ENCODE data around the gene KRTAP10-9.

KRTAP10-9 gene

DNA sequence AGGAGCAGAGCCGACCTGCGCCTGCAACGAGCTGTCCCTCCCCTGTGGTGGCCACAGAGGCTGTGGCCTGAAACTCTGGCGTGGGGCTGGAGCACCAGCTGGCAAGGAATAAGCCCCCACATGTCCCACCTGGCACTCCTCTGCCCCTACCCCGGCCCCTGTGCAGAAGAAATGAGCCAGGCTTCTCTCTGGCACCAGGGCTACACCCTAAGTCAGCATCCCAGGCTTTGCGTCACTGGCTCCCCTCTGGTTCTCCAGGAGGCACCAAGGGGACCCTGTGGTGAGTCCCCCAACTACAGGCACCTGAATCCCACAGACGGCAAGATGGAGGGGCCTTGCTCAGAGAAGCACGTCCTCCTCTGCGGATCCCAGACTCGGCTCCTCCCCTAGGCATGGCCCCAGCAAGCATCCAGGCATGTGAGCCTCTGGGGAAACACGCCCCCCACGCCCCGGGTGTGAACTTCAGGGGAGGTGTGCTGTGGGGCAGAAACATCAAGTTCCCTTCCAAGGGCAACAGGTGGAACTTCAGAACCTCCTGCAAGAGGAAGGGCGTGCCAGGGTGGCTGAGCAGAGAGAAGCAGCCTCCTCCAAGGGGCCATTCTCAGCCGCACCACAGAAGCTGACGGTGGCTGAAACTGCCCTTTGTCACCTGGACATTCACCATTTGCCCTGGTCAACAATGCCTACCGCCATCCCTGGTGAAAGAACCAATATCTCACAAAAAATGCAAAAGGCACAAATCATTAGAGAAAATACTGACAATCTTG, 23.6 kb upstream of the KRTAP10-9 start:
- ATAC-seq = no peak
- TF ChIP-seq, protein P1, sequence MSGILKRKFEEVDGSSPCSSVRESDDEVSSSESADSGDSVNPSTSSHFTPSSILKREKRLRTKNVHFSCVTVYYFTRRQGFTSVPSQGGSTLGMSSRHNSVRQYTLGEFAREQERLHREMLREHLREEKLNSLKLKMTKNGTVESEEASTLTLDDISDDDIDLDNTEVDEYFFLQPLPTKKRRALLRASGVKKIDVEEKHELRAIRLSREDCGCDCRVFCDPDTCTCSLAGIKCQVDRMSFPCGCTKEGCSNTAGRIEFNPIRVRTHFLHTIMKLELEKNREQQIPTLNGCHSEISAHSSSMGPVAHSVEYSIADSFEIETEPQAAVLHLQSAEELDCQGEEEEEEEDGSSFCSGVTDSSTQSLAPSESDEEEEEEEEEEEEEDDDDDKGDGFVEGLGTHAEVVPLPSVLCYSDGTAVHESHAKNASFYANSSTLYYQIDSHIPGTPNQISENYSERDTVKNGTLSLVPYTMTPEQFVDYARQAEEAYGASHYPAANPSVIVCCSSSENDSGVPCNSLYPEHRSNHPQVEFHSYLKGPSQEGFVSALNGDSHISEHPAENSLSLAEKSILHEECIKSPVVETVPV (CRISPR knock-in tag; IDR thresholded peaks at IDR 0.05) = no peak
- TF ChIP-seq ARNTL (CRISPR knock-in tag; IDR thresholded peaks at IDR 0.05; ENCODE audit: borderline replicate concordance, low read depth) = no peak
- TF ChIP-seq RARB (CRISPR knock-in tag; IDR thresholded peaks at IDR 0.05) = no peak
- TF ChIP-seq ZC3H10 (CRISPR knock-in tag; IDR thresholded peaks at IDR 0.05) = no peak
- no peak for TF ChIP-seq GLIS3 (CRISPR knock-in tag; IDR thresholded peaks at IDR 0.05)
- no peak for TF ChIP-seq CSDC2 (CRISPR knock-in tag; IDR thresholded peaks at IDR 0.05)
- no peak for TF ChIP-seq ZFP3 (CRISPR knock-in tag; IDR thresholded peaks at IDR 0.05)
- TF ChIP-seq, protein P2, sequence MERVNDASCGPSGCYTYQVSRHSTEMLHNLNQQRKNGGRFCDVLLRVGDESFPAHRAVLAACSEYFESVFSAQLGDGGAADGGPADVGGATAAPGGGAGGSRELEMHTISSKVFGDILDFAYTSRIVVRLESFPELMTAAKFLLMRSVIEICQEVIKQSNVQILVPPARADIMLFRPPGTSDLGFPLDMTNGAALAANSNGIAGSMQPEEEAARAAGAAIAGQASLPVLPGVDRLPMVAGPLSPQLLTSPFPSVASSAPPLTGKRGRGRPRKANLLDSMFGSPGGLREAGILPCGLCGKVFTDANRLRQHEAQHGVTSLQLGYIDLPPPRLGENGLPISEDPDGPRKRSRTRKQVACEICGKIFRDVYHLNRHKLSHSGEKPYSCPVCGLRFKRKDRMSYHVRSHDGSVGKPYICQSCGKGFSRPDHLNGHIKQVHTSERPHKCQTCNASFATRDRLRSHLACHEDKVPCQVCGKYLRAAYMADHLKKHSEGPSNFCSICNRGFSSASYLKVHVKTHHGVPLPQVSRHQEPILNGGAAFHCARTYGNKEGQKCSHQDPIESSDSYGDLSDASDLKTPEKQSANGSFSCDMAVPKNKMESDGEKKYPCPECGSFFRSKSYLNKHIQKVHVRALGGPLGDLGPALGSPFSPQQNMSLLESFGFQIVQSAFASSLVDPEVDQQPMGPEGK (CRISPR knock-in tag; IDR thresholded peaks at IDR 0.05; ENCODE audit: borderline replicate concordance) = no peak
- no peak for TF ChIP-seq ISL1 (CRISPR knock-in tag; IDR thresholded peaks at IDR 0.05)
- no peak for TF ChIP-seq PPARA (CRISPR knock-in tag; IDR thresholded peaks at IDR 0.05; ENCODE audit: borderline replicate concordance)
- no peak for TF ChIP-seq TOX (CRISPR knock-in tag; IDR thresholded peaks at IDR 0.05; ENCODE audit: borderline replicate concordance)
- no peak for TF ChIP-seq TCF4 (CRISPR knock-in tag; IDR thresholded peaks at IDR 0.05; ENCODE audit: borderline replicate concordance)
- TF ChIP-seq ESRRG (CRISPR knock-in tag; IDR thresholded peaks at IDR 0.05) = no peak
- no peak for TF ChIP-seq BACH2 (CRISPR knock-in tag; IDR thresholded peaks at IDR 0.05; ENCODE audit: borderline replicate concordance)
- no peak for TF ChIP-seq SNAI2 (CRISPR knock-in tag; IDR thresholded peaks at IDR 0.05)
- TF ChIP-seq ZNF565 (CRISPR knock-in tag; conservative IDR thresholded peaks at IDR 0.05; ENCODE audit: low read depth) = no peak
- TF ChIP-seq, protein P3, sequence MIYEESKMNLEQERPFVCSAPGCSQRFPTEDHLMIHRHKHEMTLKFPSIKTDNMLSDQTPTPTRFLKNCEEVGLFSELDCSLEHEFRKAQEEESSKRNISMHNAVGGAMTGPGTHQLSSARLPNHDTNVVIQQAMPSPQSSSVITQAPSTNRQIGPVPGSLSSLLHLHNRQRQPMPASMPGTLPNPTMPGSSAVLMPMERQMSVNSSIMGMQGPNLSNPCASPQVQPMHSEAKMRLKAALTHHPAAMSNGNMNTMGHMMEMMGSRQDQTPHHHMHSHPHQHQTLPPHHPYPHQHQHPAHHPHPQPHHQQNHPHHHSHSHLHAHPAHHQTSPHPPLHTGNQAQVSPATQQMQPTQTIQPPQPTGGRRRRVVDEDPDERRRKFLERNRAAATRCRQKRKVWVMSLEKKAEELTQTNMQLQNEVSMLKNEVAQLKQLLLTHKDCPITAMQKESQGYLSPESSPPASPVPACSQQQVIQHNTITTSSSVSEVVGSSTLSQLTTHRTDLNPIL (CRISPR knock-in tag; IDR thresholded peaks at IDR 0.05; ENCODE audit: low read depth) = no peak
- TF ChIP-seq, protein P4, sequence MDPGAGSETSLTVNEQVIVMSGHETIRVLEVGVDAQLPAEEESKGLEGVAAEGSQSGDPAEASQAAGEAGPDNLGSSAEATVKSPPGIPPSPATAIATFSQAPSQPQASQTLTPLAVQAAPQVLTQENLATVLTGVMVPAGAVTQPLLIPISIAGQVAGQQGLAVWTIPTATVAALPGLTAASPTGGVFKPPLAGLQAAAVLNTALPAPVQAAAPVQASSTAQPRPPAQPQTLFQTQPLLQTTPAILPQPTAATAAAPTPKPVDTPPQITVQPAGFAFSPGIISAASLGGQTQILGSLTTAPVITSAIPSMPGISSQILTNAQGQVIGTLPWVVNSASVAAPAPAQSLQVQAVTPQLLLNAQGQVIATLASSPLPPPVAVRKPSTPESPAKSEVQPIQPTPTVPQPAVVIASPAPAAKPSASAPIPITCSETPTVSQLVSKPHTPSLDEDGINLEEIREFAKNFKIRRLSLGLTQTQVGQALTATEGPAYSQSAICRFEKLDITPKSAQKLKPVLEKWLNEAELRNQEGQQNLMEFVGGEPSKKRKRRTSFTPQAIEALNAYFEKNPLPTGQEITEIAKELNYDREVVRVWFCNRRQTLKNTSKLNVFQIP (CRISPR knock-in tag; IDR thresholded peaks at IDR 0.05; ENCODE audit: borderline replicate concordance, low read depth) = no peak

DNA sequence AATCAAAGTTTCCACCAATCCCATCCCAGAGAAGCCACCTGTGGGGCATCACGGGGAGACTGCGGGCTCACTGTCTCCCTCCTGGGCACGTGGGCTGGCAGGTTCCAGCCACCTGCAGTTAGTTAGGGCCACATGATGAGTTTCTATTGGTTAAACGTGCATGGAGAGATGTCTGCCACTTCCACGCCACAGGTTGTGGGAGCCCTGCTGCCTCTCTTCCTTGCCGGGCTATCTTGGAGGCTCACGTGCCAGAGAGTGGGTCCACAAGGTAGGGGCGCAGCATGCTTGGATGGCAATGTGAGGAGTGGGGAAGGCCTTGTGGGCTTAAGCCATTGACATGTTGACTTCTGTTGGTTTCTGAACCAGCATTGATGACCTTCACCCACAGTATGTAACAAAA, 23.0 kb upstream of the KRTAP10-9 start:
- no peak for TF ChIP-seq RARB (CRISPR knock-in tag; IDR thresholded peaks at IDR 0.05)
- no peak for TF ChIP-seq ZFP3 (CRISPR knock-in tag; IDR thresholded peaks at IDR 0.05)
- no peak for TF ChIP-seq ZNF565 (CRISPR knock-in tag; conservative IDR thresholded peaks at IDR 0.05; ENCODE audit: low read depth)
- TF ChIP-seq, protein P4 (CRISPR knock-in tag; IDR thresholded peaks at IDR 0.05; ENCODE audit: borderline replicate concordance, low read depth) = no peak
- no peak for TF ChIP-seq ZNF70 (CRISPR knock-in tag; IDR thresholded peaks at IDR 0.05)
- no peak for TF ChIP-seq ISL1 (CRISPR knock-in tag; IDR thresholded peaks at IDR 0.05)
- no peak for TF ChIP-seq ESRRG (CRISPR knock-in tag; IDR thresholded peaks at IDR 0.05)
- TF ChIP-seq ARNTL (CRISPR knock-in tag; IDR thresholded peaks at IDR 0.05; ENCODE audit: borderline replicate concordance, low read depth) = no peak
- no peak for TF ChIP-seq GLIS3 (CRISPR knock-in tag; IDR thresholded peaks at IDR 0.05)
- TF ChIP-seq ZFP30 (CRISPR knock-in tag; IDR thresholded peaks at IDR 0.05) = no peak
- TF ChIP-seq, protein P5, sequence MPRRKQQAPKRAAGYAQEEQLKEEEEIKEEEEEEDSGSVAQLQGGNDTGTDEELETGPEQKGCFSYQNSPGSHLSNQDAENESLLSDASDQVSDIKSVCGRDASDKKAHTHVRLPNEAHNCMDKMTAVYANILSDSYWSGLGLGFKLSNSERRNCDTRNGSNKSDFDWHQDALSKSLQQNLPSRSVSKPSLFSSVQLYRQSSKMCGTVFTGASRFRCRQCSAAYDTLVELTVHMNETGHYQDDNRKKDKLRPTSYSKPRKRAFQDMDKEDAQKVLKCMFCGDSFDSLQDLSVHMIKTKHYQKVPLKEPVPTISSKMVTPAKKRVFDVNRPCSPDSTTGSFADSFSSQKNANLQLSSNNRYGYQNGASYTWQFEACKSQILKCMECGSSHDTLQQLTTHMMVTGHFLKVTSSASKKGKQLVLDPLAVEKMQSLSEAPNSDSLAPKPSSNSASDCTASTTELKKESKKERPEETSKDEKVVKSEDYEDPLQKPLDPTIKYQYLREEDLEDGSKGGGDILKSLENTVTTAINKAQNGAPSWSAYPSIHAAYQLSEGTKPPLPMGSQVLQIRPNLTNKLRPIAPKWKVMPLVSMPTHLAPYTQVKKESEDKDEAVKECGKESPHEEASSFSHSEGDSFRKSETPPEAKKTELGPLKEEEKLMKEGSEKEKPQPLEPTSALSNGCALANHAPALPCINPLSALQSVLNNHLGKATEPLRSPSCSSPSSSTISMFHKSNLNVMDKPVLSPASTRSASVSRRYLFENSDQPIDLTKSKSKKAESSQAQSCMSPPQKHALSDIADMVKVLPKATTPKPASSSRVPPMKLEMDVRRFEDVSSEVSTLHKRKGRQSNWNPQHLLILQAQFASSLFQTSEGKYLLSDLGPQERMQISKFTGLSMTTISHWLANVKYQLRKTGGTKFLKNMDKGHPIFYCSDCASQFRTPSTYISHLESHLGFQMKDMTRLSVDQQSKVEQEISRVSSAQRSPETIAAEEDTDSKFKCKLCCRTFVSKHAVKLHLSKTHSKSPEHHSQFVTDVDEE (CRISPR knock-in tag; IDR thresholded peaks at IDR 0.05) = no peak
- TF ChIP-seq, protein P2 (CRISPR knock-in tag; IDR thresholded peaks at IDR 0.05; ENCODE audit: borderline replicate concordance) = no peak
- no peak for TF ChIP-seq ZC3H10 (CRISPR knock-in tag; IDR thresholded peaks at IDR 0.05)
- TF ChIP-seq SNAI2 (CRISPR knock-in tag; IDR thresholded peaks at IDR 0.05) = no peak
- no peak for TF ChIP-seq CSDC2 (CRISPR knock-in tag; IDR thresholded peaks at IDR 0.05)
- no peak for TF ChIP-seq ZNF8 (CRISPR knock-in tag; IDR thresholded peaks at IDR 0.05)
- no peak for TF ChIP-seq PPARA (CRISPR knock-in tag; IDR thresholded peaks at IDR 0.05; ENCODE audit: borderline replicate concordance)
- no peak for TF ChIP-seq TOX (CRISPR knock-in tag; IDR thresholded peaks at IDR 0.05; ENCODE audit: borderline replicate concordance)
- no peak for ATAC-seq

Data from SK-N-SH treated with all-trans-retinoic acid at 6 μM for 48 hours (cell line).